H1 (cell line): ENCODE data around the gene SARNP. TPM values are rescaled to one million over a fixed set of nuclear protein-coding genes. Genes with fewer than 3 reads are reported as not detected.

ENCODE experiments used
- BCL11A ChIP-seq, 2 experiments: IDR thresholded peaks; one replicate each; pipeline ENCODE4 v1.6.1; 2011; ENCODE audit warnings: low read depth in 2 of 2, low read length in 2 of 2, mild to moderate bottlenecking in 2 of 2
- CEBPB ChIP-seq: IDR thresholded peaks from 2 replicates; pipeline ENCODE4 v1.6.1; 2012; ENCODE audit warnings: low read depth, low read length
- EGR1 ChIP-seq: IDR thresholded peaks from 2 replicates; pipeline ENCODE4 v1.6.1; 2011; ENCODE audit warnings: low read depth, low read length, borderline replicate concordance
- EP300 ChIP-seq, 2 experiments: IDR thresholded peaks; 1 replicate in 1 of 2; 2 replicates in 1 of 2; pipeline ENCODE4 v1.6.1; 2011 to 2012; ENCODE audit warnings: low read depth in 2 of 2, low read length in 2 of 2, mild to moderate bottlenecking in 2 of 2, borderline replicate concordance in 1 of 2, inconsistent platforms in 1 of 2, moderate library complexity in 1 of 2
- HDAC6 ChIP-seq: IDR thresholded peaks from one replicate; pipeline ENCODE4 v1.7.1; 2012; ENCODE audit warnings: low read depth, mild to moderate bottlenecking, inconsistent platforms, low read length, moderate library complexity
- KDM1A ChIP-seq: fragments of 200-600, 300-600 bp; sonication (generic); IDR thresholded peaks from 2 replicates; pipeline ENCODE4 v1.7.1; 2016; ENCODE audit warnings: mild to moderate bottlenecking, low read length, borderline replicate concordance
- KDM4A ChIP-seq: IDR thresholded peaks from one replicate; pipeline ENCODE4 v1.7.1; 2012; ENCODE audit warnings: low read depth, mild to moderate bottlenecking, moderate library complexity, low read length, inconsistent platforms; ENCODE audit not compliant: severe bottlenecking
- RNF2 ChIP-seq: fragments of 200-900, 300-1000 bp; sonication (generic); IDR thresholded peaks from 2 replicates; pipeline ENCODE4 v1.7.1; 2016; ENCODE audit warnings: borderline replicate concordance, low read depth, mild to moderate bottlenecking, antibody characterized with exemption, low read length; ENCODE audit not compliant: poor library complexity, severe bottlenecking; ENCODE audit errors: missing control alignments
- TAF7 ChIP-seq: optimal IDR thresholded peaks from 2 replicates; pipeline ENCODE3; 2011; ENCODE audit warnings: low read depth, mild to moderate bottlenecking, inconsistent platforms, low read length, moderate library complexity, borderline replicate concordance
- polyA plus RNA-seq, 7 experiments: library from polyadenylated mRNA; depleted of rRNA in 3 of 7; stranded (reverse) in 5 of 7; unstranded in 2 of 7; fragments of >200 nt in 5 of 7; fragments of 200-250 nt in 2 of 7; gene quantifications; 1 replicate in 5 of 7; 2 replicates in 1 of 7; 4 replicates in 1 of 7; pipeline versions ENCODE4 v1.2.1 to v1.2.3, GENCODE V29; 2011 to 2013; ENCODE audit warnings: missing spikeins in 2 of 7, mixed read lengths in 2 of 7
- total RNA-seq: library from RNA; stranded (reverse); fragmentation: NEBNext Ultra II Directional; extraction: Animal tissue kit (Norgen Biotek cat#: 25700); gene quantifications from 2 replicates; pipeline ENCODE4 v1.2.1, GENCODE V29; 2021

Gene SARNP
- total and polyA plus RNA-seq, 2 of the 8 experiments (the other 6 are each of a cell fraction or from before 2014, with no cell fraction given), result 114 to 226 TPM

DNA sequence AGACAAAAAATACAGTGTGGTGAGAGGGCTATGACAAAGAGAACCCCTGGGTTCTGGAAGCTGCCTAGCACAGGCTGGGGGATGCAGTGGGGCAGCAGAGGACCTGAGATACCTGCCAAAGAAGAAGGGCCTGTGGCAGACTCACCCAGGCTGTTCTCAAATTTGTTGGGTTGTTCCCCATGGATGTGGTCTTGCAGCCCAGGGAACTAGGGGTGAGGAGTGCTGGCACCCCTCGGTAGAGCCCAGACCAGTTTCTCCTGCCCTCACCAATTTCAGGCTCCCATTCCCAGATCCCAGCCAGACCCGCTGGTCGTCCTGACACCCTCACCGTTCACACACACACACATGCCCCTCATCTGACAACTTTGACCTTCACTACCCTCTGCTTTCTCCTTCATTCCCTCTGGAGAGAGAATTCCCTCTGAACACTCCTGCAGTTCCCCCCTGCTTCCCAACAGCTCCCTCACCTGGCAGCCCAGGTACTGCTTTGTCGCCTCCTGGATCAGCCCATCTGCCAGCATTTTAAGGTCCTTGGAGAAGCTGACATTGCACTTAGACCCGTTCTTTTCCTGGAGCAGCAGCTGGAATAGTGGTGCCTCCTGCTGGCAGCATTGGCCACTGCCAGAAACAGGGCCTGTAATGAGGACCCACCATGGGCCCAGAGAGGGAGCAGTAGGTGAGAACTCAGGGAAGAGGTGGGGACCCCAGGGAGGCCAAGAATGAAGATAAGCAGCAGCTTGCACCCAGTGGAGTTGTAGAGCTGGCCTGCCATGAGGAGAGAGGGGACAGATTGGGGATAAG is 80.5 kb downstream of the SARNP start (continued):
- TF ChIP-seq BCL11A (IDR thresholded peaks at IDR 0.05; ENCODE audit: low read depth in 2 of 2, low read length in 2 of 2), result no peak
- TF ChIP-seq RNF2, result no peak
- TF ChIP-seq KDM1A, result no peak
- TF ChIP-seq EP300 (IDR thresholded peaks at IDR 0.05; ENCODE audit: borderline replicate concordance in 1 of 2, low read depth in 2 of 2, low read length in 2 of 2), result peak in 1 of 2 experiments; percentile 68; a peak in 1 of 3 replicates
- peak; percentile 47 for TF ChIP-seq TAF7
- TF ChIP-seq EGR1, result no peak
- TF ChIP-seq CEBPB, result no peak
- TF ChIP-seq KDM4A, result no peak
- no peak for TF ChIP-seq HDAC6
